GM13976 (cell line): ENCODE results near the gene C15orf62.

Experiments used
- DNase-seq: peaks from one replicate; pipeline ENCODE4 v3.0.0; 2012; ENCODE audit warnings: low spot score
- CTCF ChIP-seq: IDR thresholded peaks from 2 replicates; pipeline ENCODE4 v1.5.1; 2012; ENCODE audit warnings: borderline replicate concordance, mild to moderate bottlenecking; ENCODE audit not compliant: insufficient read depth; ENCODE audit errors: extremely low read depth, missing control alignments, control extremely low read depth
- in situ Hi-C: fragments of 300-500 bp; cut with MboI; formaldehyde crosslinking; loops from one replicate; pipeline ENCODE4 v1.12.0; 2022; ENCODE audit warnings: low sequenced_read_pairs, mixed read lengths, inconsistent platforms; ENCODE audit not compliant: unreplicated experiment

C15orf62 gene

GRCh38 chr15:40806672-40807027 lies 36.9 kb downstream of the C15orf62 start:
- no peak for TF ChIP-seq CTCF
- DNase-seq: no peak
- in situ Hi-C loops: no loop called here

GRCh38 chr15:40807028-40807887 lies 37.5 kb downstream of the C15orf62 start, which contains the start of the genes DNAJC17 and ZFYVE19:
DNAJC17 (minus strand) TSS chr15:40807473; CDS start chr15:40807446, 27 bp downstream.
ZFYVE19 (plus strand) TSS chr15:40807089; CDS start chr15:40807590, 501 bp downstream.
- in situ Hi-C loops: no loop called here
- peak; percentile 1 for TF ChIP-seq CTCF

GRCh38 chr15:40807888-40808461 lies 38.2 kb downstream of the C15orf62 start:
- no peak for TF ChIP-seq CTCF
- in situ Hi-C loops: no loop called here
- DNase-seq: no peak

More at GRCh38 chr15:40807028-40807887, 37.5 kb downstream of the C15orf62 start, which contains the start of the genes DNAJC17 and ZFYVE19:
- peak; percentile 94 for DNase-seq

- TF ChIP-seq CTCF: no peak
- in situ Hi-C loops: no loop called here
Measured at GRCh38 chr15:40808861-40809450, 39.2 kb downstream of the C15orf62 start.

GRCh38 chr15:40812721-40813425 lies 43.1 kb downstream of the C15orf62 start:
- DNase-seq: no peak
- no peak for TF ChIP-seq CTCF
- in situ Hi-C loops: no loop called here

More at GRCh38 chr15:40808861-40809450, 39.2 kb downstream of the C15orf62 start:
- DNase-seq: peak; percentile 43
